Peyer's patch (tissue), 4 donors: ENCODE results near the gene DOCK2.

ENCODE experiments used
- CTCF ChIP-seq, 6 experiments: fragments of 450-650 bp in 4 of 6; fragments of 200-600 bp in 2 of 6; sonication (generic) in 1 of 6; IDR thresholded peaks; one replicate each; pipeline ENCODE4 v1.5.1; 2017 to 2019; ENCODE audit warnings: antibody characterized with exemption in 6 of 6, mild to moderate bottlenecking in 3 of 6, moderate library complexity in 1 of 6
- POLR2A ChIP-seq, 2 donors: fragments of 450-650 bp; IDR thresholded peaks; one replicate each; pipeline ENCODE4 v1.5.1; 2017; ENCODE audit warnings: antibody characterized with exemption in 2 of 2, mild to moderate bottlenecking in 2 of 2, moderate library complexity in 2 of 2

DNA sequence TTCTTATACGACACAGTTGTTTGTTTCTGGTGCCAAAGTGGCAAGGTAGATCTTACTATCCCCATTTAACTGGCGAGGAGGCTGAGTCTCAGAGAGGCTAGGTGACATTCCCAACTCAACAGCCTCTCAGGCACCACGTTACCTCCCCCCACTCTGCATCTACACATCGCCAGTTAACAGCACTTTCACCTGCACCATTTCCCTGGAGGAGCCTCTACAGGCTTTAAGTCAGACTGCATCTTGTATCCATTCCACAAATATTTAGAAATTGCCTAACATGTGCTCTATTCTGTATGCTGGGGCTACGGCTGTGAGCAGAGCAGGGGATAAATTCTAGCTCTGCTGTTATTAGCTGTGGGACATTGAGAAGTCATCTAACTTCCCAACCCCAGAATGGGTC, 174.6 kb downstream of the DOCK2 start:
- no peak for TF ChIP-seq POLR2A (IDR thresholded peaks at IDR 0.05)
- TF ChIP-seq CTCF (IDR thresholded peaks at IDR 0.05), result no peak
